Breast epithelium (tissue), 4 donors: ENCODE data around the gene CLMN. TPM values are rescaled to one million over a fixed set of nuclear protein-coding genes. Genes with fewer than 3 reads are reported as not detected.

Experiments used
- DNase-seq, 2 donors: peaks; one replicate each; pipeline ENCODE4 v3.0.0-alpha.2; 2019; ENCODE audit warnings: low spot score in 2 of 2
- H3K27ac ChIP-seq, 2 donors: fragments of 200-600 bp; sonication (generic) in 1 of 2; one replicate each; pipeline ENCODE4 v1.5.1; 2016 to 2019; ENCODE audit warnings: mild to moderate bottlenecking in 1 of 2
- H3K27me3 ChIP-seq, 2 donors: fragments of 200-600 bp; sonication (generic) in 1 of 2; one replicate each; pipeline versions ENCODE4 v1.5.1 to v1.6.0; 2017 to 2019; ENCODE audit warnings: control low read depth in 1 of 2, mild to moderate bottlenecking in 1 of 2
- H3K36me3 ChIP-seq: fragments of 200-600 bp; one replicate; pipeline ENCODE4 v1.5.1; 2019
- H3K4me1 ChIP-seq, 2 donors: fragments of 200-600 bp; sonication (generic); one replicate each; pipeline ENCODE4 v1.5.1; 2016 to 2019; ENCODE audit warnings: control low read depth in 1 of 2
- H3K4me3 ChIP-seq, 3 donors: fragments of 200-600 bp; sonication (generic); 1 replicate in 2 of 3; 2 replicates in 1 of 3; pipeline ENCODE4 v1.5.1; 2016 to 2019; ENCODE audit warnings: mild to moderate bottlenecking in 3 of 3, moderate library complexity in 2 of 3
- H3K9me3 ChIP-seq, 2 donors: fragments of 200-600 bp; sonication (generic) in 1 of 2; one replicate each; pipeline ENCODE4 v1.5.1; 2016 to 2019; ENCODE audit warnings: control low read depth in 1 of 2
- POLR2A ChIP-seq: fragments of 450-650 bp; IDR thresholded peaks from one replicate; pipeline ENCODE4 v1.6.1; 2016; ENCODE audit warnings: antibody characterized with exemption, mild to moderate bottlenecking, moderate library complexity
- POLR2AphosphoS5 ChIP-seq, 3 donors: sonication (generic); formaldehyde crosslinking; IDR thresholded peaks; one replicate each; pipeline ENCODE4 v1.6.1; 2017; ENCODE audit warnings: antibody characterized with exemption in 3 of 3
- intact Hi-C: fragments of 100-400 bp; cut with DNase I; formaldehyde crosslinking; loops from one replicate; pipeline ENCODE4 v1.15.1; 2023; ENCODE audit warnings: low total_unique reads
- total RNA-seq, 3 donors: library from RNA; depleted of rRNA; stranded (reverse); fragments of >200 nt; gene quantifications; one replicate each; pipeline ENCODE4 v1.1.0, GENCODE V29; 2016
- TF ChIP-seq, protein P1 (sequence below), 3 donors: fragments of 450-650 bp; IDR thresholded peaks; one replicate each; pipeline ENCODE4 v1.5.1; 2016 to 2017; ENCODE audit warnings: antibody characterized with exemption in 3 of 3, mild to moderate bottlenecking in 3 of 3, moderate library complexity in 3 of 3

The CLMN gene
- total RNA-seq, 3 donors from 2014 or later, result 23.7 to 73.6 (median 48.5) TPM

DNA sequence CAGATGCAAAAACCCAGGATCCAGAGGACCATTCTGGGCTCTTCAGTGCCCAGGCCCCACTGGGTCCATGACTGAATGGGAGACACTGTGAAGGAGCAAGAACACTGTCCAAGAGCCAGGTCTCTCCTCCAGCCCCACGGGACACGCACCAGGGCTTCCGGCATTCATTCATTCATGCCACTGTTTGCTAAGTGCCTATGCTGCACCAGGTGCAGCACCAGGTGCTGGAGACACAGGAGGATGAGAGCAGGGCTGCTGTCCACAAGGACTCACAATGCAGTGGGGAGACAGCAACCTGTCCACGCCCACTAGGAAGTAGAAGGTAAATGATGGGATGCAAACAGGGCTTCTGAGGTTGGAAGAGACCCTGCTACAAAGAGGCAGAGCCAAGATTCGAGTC is 20.4 kb downstream of the CLMN start:
- H3K4me3 ChIP-seq, result no peak overlapping the region
- intact Hi-C loops, result no loop called here
- TF ChIP-seq, protein P1, sequence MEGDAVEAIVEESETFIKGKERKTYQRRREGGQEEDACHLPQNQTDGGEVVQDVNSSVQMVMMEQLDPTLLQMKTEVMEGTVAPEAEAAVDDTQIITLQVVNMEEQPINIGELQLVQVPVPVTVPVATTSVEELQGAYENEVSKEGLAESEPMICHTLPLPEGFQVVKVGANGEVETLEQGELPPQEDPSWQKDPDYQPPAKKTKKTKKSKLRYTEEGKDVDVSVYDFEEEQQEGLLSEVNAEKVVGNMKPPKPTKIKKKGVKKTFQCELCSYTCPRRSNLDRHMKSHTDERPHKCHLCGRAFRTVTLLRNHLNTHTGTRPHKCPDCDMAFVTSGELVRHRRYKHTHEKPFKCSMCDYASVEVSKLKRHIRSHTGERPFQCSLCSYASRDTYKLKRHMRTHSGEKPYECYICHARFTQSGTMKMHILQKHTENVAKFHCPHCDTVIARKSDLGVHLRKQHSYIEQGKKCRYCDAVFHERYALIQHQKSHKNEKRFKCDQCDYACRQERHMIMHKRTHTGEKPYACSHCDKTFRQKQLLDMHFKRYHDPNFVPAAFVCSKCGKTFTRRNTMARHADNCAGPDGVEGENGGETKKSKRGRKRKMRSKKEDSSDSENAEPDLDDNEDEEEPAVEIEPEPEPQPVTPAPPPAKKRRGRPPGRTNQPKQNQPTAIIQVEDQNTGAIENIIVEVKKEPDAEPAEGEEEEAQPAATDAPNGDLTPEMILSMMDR (IDR thresholded peaks at IDR 0.05), result no peak
- no peak for TF ChIP-seq POLR2A
- TF ChIP-seq POLR2AphosphoS5 (IDR thresholded peaks at IDR 0.05), result no peak
- no peaks in the 10 kb centered on the region for H3K27me3 ChIP-seq
- no peak for DNase-seq
- H3K36me3 ChIP-seq, result no peaks in the 10 kb centered on the region
- H3K9me3 ChIP-seq, result no peaks in the 10 kb centered on the region
- no peak overlapping the region for H3K27ac ChIP-seq
- no peaks in the 10 kb centered on the region for H3K4me1 ChIP-seq

DNA sequence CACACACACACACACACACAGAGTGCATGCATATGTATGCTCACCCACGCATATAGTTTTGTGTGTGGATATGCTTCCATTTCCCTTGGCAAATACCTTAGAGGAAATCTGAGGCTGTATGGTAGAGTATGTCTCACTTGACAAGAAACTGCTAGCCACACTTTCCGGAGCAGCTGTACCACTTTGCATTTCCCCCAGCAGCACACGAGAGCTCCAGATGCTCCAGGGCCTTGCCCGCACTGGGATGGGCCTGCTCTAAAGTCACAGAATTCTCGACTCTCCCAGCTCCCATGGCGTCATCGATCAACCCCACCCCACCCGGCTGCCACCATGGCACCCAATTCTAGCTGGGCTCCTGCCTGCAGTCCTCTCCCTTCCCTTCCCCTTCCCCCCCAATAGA is 21.9 kb downstream of the CLMN start:
- H3K9me3 ChIP-seq, result no peaks in the 10 kb centered on the region
- no peak overlapping the region for H3K4me3 ChIP-seq
- TF ChIP-seq POLR2AphosphoS5 (IDR thresholded peaks at IDR 0.05) (no peak), POLR2A (no peak)
- TF ChIP-seq, protein P1 (IDR thresholded peaks at IDR 0.05), result no peak
- H3K27ac ChIP-seq, result no peak overlapping the region
- H3K4me1 ChIP-seq, result no peaks in the 10 kb centered on the region
- H3K27me3 ChIP-seq, result no peaks in the 10 kb centered on the region
- H3K36me3 ChIP-seq, result no peaks in the 10 kb centered on the region
- no peak for DNase-seq
- intact Hi-C loops, result no loop called here

DNA sequence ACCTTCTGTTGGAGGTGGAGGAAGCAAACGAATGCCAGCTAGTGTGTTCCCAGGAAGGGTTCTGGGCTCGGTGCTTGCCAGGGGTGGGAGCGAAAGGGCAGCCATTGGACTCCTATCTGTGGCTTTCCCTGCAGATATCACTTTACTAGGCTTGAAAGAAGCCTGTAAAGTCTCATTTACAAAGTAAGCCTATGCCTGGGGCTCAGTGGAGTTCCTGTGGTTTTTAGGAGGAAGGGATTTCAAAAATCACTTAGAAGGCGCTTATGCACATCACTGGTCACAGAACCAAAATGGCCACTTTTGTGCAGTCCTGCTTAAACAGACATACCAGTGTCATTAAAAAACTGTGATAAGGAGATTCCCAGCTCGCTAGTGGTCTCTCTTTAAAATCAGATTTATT is 22.7 kb downstream of the CLMN start:
- Histone ChIP-seq H3K4me3 (no peak overlapping the region), H3K36me3 (no peaks in the 10 kb centered on the region), H3K27me3 (no peaks in the 10 kb centered on the region), H3K4me1 (no peaks in the 10 kb centered on the region), H3K9me3 (no peaks in the 10 kb centered on the region), H3K27ac (peak overlapping the region; percentile 18 to 54)
- intact Hi-C loops, result loop anchor here (1.0 kb wide), 1 partner anchor 24 kb away; no protein-coding TSS in a partner anchor
- TF ChIP-seq, protein P1 (IDR thresholded peaks at IDR 0.05), result no peak
- TF ChIP-seq POLR2A (no peak), POLR2AphosphoS5 (IDR thresholded peaks at IDR 0.05) (no peak)
- no peak for DNase-seq

DNA sequence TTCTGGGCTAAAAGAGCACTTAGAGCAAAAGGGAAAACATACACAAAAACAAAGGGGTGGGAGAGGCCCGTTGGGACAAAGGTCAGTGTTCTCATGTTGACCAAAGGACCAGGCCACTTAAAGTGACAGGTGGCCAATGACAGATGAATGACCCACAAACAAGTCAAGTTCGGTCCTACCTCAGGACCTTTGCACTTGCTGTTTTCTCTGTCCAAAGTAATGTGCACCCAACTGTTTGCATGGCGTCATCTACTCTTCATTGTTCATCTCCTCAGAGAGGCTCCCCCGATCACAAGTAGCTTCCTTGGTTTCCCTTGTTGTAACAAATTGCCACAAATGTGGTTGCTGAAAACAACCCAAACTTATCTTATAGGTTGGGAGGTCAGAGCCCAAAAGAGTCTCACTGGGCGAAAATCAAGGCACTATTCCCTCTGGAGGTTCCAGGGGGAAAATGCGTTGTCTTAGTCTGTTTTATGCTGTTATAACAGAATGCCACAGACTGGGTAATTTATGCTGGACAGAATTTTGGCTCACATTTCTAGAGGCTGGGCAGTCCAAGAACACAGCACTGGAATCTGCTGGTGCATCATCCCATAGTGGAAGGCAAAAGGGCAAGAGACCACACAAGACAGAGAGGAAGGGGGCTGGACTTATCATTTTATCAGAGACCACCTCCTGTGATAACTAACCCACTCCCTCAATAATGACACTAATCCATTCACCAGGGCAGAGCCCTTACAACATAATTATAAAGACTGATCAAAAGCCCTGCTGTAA is 23.9 kb downstream of the CLMN start:
- H3K4me1 ChIP-seq, result peaks cover 5 to 7% of the 10 kb centered on the region in 2 donors
- peak overlapping the region in 1 of 2 donors; percentile 2 for H3K27ac ChIP-seq
- no peak for TF ChIP-seq POLR2A
- no peak for TF ChIP-seq POLR2AphosphoS5 (IDR thresholded peaks at IDR 0.05)
- TF ChIP-seq, protein P1 (IDR thresholded peaks at IDR 0.05), result no peak
- no peak overlapping the region for H3K4me3 ChIP-seq
- H3K36me3 ChIP-seq, result no peaks in the 10 kb centered on the region
- H3K27me3 ChIP-seq, result no peaks in the 10 kb centered on the region
- no peak for DNase-seq
- H3K9me3 ChIP-seq, result no peaks in the 10 kb centered on the region
- intact Hi-C loops, result loop anchor here (1.0 kb wide), 1 partner anchor 22 kb away; no protein-coding TSS in a partner anchor

DNA sequence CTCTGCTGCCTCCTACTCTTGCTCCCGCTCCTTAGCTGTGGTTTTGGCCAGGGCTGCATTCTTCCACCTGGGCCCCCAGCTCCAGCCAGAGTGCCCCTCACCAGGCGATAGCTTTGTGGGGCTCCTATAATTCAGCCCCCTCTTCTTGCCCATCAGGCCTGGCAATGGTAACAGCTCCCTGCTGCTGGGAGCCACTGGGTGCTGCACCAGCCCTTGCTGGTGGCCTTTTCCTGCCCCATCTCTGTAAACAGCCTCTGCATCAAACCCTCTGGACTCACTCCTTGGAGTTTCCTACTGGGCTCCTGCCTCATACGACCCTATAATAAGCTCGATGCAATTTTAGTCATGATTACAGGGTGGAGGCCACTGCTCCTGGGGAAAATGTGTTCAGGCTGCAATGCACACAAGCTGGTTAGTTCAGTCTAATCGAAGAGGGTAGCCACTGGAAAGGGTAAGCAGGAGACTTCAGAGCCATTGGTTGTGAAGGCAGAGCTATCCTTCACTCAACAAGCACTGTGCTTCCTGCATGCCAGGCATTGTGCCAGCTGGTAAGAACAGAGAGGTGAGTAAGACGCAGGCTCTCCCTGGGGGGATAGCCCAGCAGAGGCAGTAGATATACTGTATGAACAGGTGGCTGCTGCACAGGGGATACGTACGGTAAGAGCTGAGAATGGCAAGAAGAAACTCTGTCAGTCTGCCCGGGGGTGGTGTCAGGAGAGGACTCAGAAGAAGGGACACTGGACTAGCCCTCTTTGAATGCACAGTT is 24.7 kb downstream of the CLMN start:
- intact Hi-C loops, result no loop called here
- Histone ChIP-seq H3K4me1 (peaks cover 5 to 7% of the 10 kb centered on the region in 2 donors), H3K27ac (peak overlapping the region in 1 of 2 donors; percentile 54), H3K36me3 (no peaks in the 10 kb centered on the region), H3K4me3 (no peak overlapping the region), H3K9me3 (no peaks in the 10 kb centered on the region), H3K27me3 (no peaks in the 10 kb centered on the region)
- TF ChIP-seq, protein P1 (IDR thresholded peaks at IDR 0.05), result no peak
- no peak for TF ChIP-seq POLR2A
- no peak for DNase-seq
